Smooth muscle cell (in vitro differentiated cells): ENCODE results near the gene OBP2B. TPM values are rescaled to one million over a fixed set of nuclear protein-coding genes. Genes with fewer than 3 reads are reported as not detected.

Experiments used
- DNase-seq: peaks from one replicate; lab custom pipeline; 2025; ENCODE audit not compliant: unreplicated experiment; lab: John Stamatoyannopoulos, UW
- H2AFZ ChIP-seq: fragments of 200-600 bp; sonication (generic); 2 replicates; pipeline ENCODE4 v1.6.0; 2016; ENCODE audit warnings: antibody characterized with exemption, low read depth, mild to moderate bottlenecking
- H3F3A ChIP-seq: fragments of 200-600 bp; sonication (generic); 2 replicates; pipeline ENCODE4 v1.6.0; 2017; ENCODE audit warnings: antibody characterized with exemption, low read depth
- H3K27ac ChIP-seq: fragments of 200-600 bp; sonication (generic); 2 replicates; pipeline ENCODE4 v1.5.1; 2016; ENCODE audit warnings: low read depth, mild to moderate bottlenecking
- H3K27me3 ChIP-seq: fragments of 200-600 bp; sonication (generic); 2 replicates; pipeline ENCODE4 v1.6.1; 2016; ENCODE audit warnings: low read depth, mild to moderate bottlenecking
- H3K36me3 ChIP-seq: fragments of 200-600 bp; sonication (generic); 2 replicates; pipeline ENCODE4 v1.5.1; 2016; ENCODE audit warnings: low read depth
- H3K4me1 ChIP-seq: fragments of 200-600 bp; sonication (generic); 2 replicates; pipeline ENCODE4 v1.5.1; 2016; ENCODE audit warnings: low read depth
- H3K4me2 ChIP-seq: fragments of 200-600 bp; sonication (generic); 2 replicates; pipeline ENCODE4 v1.6.0; 2016; ENCODE audit warnings: mild to moderate bottlenecking
- H3K4me3 ChIP-seq: fragments of 200-600 bp; sonication (generic); 2 replicates; pipeline ENCODE4 v1.5.1; 2016; ENCODE audit warnings: mild to moderate bottlenecking
- H3K79me2 ChIP-seq: fragments of 200-600 bp; sonication (generic); 2 replicates; pipeline ENCODE4 v1.6.0; 2016; ENCODE audit warnings: low read depth, mild to moderate bottlenecking
- H3K9ac ChIP-seq: fragments of 200-600 bp; sonication (generic); 2 replicates; pipeline ENCODE4 v1.6.0; 2016; ENCODE audit warnings: low read depth
- H3K9me3 ChIP-seq: fragments of 200-600 bp; sonication (generic); replicated peaks from 2 replicates; pipeline ENCODE4 v1.5.1; 2016; ENCODE audit warnings: low read depth
- H4K20me1 ChIP-seq: fragments of 200-600 bp; sonication (generic); 2 replicates; pipeline ENCODE4 v1.6.0; 2016; ENCODE audit warnings: low read depth
- CTCF ChIP-seq: fragments of 200-600 bp; sonication (generic); IDR thresholded peaks from 2 replicates; pipeline ENCODE4 v1.5.1; 2017; ENCODE audit warnings: borderline replicate concordance, mild to moderate bottlenecking, antibody characterized with exemption; ENCODE audit not compliant: insufficient read depth, poor library complexity, severe bottlenecking
- WGBS: methylation state at CpG from one replicate; pipeline ENCODE4 v1.1.7; 2016; ENCODE audit warnings: low lambda C conversion rate; 5-methylcytosine and 5-hydroxymethylcytosine counted together
- polyA plus RNA-seq: library from polyadenylated mRNA; unstranded; fragments of >200 nt; fragmentation: Nextera tagmentation; extraction: Ambion mirVana; gene quantifications from 2 replicates; pipeline ENCODE4 v1.2.1, GENCODE V29; 2016
- total RNA-seq: library from RNA; depleted of rRNA; stranded (reverse); fragments of >200 nt; gene quantifications from 2 replicates; pipeline ENCODE4 v1.2.3, GENCODE V29; 2014

The OBP2B gene
- total and polyA plus RNA-seq, 2 experiments from 2014 or later: not detected

GRCh38 chr9:133256136-133256461, 47.0 kb upstream of the OBP2B start:
- no peaks in the 10 kb centered on the region for H3F3A ChIP-seq
- DNase-seq: no peak
- no peaks in the 10 kb centered on the region for H3K9me3 ChIP-seq
- TF ChIP-seq CTCF: no peak
- H3K4me1 ChIP-seq: peaks cover 5% of the 10 kb centered on the region
- no peak overlapping the region for H3K4me2 ChIP-seq
- 98% methylated on average over 28 of the region's 30 CpGs for WGBS
- H3K79me2 ChIP-seq: no peaks in the 10 kb centered on the region
- no peaks in the 10 kb centered on the region for H3K36me3 ChIP-seq
- no peak overlapping the region for H2AFZ ChIP-seq
- no peak overlapping the region for H3K27ac ChIP-seq
- no peak overlapping the region for H3K9ac ChIP-seq
- H3K27me3 ChIP-seq: no peaks in the 10 kb centered on the region
- H4K20me1 ChIP-seq: no peaks in the 10 kb centered on the region
- no peak overlapping the region for H3K4me3 ChIP-seq

DNA sequence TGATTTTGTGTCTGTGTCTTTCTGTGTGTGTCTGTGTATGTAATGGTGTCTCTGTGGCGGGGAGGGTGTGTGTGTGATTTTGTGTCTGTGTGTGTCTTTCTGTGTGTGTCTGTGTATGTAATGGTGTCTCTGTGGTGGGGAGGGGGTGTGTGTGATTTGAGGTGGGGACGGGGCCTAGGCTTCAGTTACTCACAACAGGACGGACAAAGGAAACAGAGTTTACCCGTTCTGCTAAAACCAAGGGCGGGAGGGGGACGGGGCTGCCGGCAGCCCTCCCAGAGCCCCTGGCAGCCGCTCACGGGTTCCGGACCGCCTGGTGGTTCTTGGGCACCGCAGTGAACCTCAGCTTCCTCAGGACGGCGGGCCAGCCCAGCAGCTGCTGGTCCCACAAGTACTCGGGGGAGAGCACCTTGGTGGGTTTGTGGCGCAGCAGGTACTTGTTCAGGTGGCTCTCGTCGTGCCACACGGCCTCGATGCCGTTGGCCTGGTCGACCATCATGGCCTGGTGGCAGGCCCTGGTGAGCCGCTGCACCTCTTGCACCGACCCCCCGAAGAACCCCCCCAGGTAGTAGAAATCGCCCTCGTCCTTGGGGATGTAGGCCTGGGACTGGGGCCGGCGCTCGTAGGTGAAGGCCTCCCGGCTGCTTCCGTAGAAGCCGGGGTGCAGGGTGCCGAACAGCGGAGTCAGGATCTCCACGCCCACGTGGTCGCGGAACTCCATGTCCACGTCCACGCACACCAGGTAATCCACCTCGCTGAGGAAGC, 46.5 kb upstream of the OBP2B start:
- H3K79me2 ChIP-seq: no peaks in the 10 kb centered on the region
- no peaks in the 10 kb centered on the region for H3K36me3 ChIP-seq
- H3K27ac ChIP-seq: no peak overlapping the region
- TF ChIP-seq CTCF: no peak
- no peaks in the 10 kb centered on the region for H4K20me1 ChIP-seq
- peaks cover 5% of the 10 kb centered on the region for H3K4me1 ChIP-seq
- H3K4me3 ChIP-seq: no peak overlapping the region
- H3K9ac ChIP-seq: no peak overlapping the region
- 96% methylated on average over 36 of the region's 42 CpGs for WGBS
- no peaks in the 10 kb centered on the region for H3K9me3 ChIP-seq
- H3K27me3 ChIP-seq: no peaks in the 10 kb centered on the region
- H2AFZ ChIP-seq: no peak overlapping the region
- H3K4me2 ChIP-seq: no peak overlapping the region
- no peaks in the 10 kb centered on the region for H3F3A ChIP-seq
- DNase-seq: no peak

DNA sequence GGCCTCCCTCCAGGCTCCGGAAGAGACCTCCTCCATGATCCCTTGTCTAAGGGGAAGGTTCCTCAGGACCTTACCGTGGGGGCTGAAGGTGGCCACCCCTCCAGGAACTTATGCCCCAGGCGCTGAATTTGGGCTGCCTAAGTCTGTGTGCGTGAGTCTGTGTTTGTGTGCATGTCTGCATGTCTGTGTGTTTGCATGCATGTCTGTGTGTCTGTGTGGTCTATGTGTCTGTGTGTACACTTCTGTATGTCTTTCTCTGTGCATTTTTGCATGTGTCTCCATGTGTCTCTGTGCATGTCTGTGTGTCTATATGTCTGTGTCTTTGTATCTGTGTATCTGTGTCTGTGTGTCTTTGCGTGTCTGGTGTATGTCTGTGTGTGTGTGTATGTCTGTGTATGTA, 45.4 kb upstream of the OBP2B start:
- WGBS: 93% methylated on average over 5 of the region's 5 CpGs
- H4K20me1 ChIP-seq: no peaks in the 10 kb centered on the region
- H3K79me2 ChIP-seq: no peaks in the 10 kb centered on the region
- no peak overlapping the region for H3K9ac ChIP-seq
- H3K4me3 ChIP-seq: no peak overlapping the region
- no peak overlapping the region for H2AFZ ChIP-seq
- H3K4me1 ChIP-seq: peaks cover 5% of the 10 kb centered on the region
- H3K9me3 ChIP-seq: no peaks in the 10 kb centered on the region
- H3K27ac ChIP-seq: no peak overlapping the region
- no peaks in the 10 kb centered on the region for H3K27me3 ChIP-seq
- DNase-seq: no peak
- no peak for TF ChIP-seq CTCF
- no peaks in the 10 kb centered on the region for H3K36me3 ChIP-seq
- H3K4me2 ChIP-seq: no peak overlapping the region
- H3F3A ChIP-seq: no peaks in the 10 kb centered on the region

- Histone ChIP-seq H3K4me3 (no peak overlapping the region), H4K20me1 (no peaks in the 10 kb centered on the region), H3K27ac (no peak overlapping the region), H3K4me2 (no peak overlapping the region), H3K36me3 (no peaks in the 10 kb centered on the region), H3F3A (no peaks in the 10 kb centered on the region), H3K9ac (no peak overlapping the region), H3K4me1 (peaks cover 5% of the 10 kb centered on the region), H3K79me2 (no peaks in the 10 kb centered on the region), H3K9me3 (no peaks in the 10 kb centered on the region), H3K27me3 (no peaks in the 10 kb centered on the region), H2AFZ (no peak overlapping the region)
- no peak for DNase-seq
- TF ChIP-seq CTCF: no peak
- WGBS: 61% methylated on average over 1 of the region's 1 CpG
These were observed 44.2 kb upstream of the OBP2B start for GRCh38 chr9:133253268-133253667.
